Peyer's patch (tissue), 4 donors: ENCODE data around the gene CAB39L. TPM values are rescaled to one million over a fixed set of nuclear protein-coding genes. Genes with fewer than 3 reads are reported as not detected.

Experiments
- DNase-seq, 3 donors: peaks; one replicate each; pipeline ENCODE4 v3.0.0-alpha.2; 2017 to 2019
- H3K27ac ChIP-seq, 4 donors: fragments of 200-600 bp; sonication (generic); one replicate each; pipeline ENCODE4 v1.5.1; 2016 to 2019
- H3K27me3 ChIP-seq, 2 donors: fragments of 200-600 bp; sonication (generic); one replicate each; pipeline ENCODE4 v1.5.1; 2019
- H3K36me3 ChIP-seq, 3 donors: fragments of 200-600 bp; sonication (generic); one replicate each; pipeline ENCODE4 v1.5.1; 2016 to 2019
- H3K4me1 ChIP-seq, 4 donors: fragments of 200-600 bp; sonication (generic); one replicate each; pipeline ENCODE4 v1.5.1; 2016 to 2019
- H3K4me3 ChIP-seq, 4 donors: fragments of 200-600 bp; sonication (generic); 1 replicate in 3 of 4; 2 replicates in 1 of 4; pipeline ENCODE4 v1.5.1; 2016 to 2019; ENCODE audit warnings: mild to moderate bottlenecking in 1 of 4
- H3K9me3 ChIP-seq, 4 donors: fragments of 200-600 bp; sonication (generic); one replicate each; pipeline ENCODE4 v1.5.1; 2016 to 2019; ENCODE audit warnings: mild to moderate bottlenecking in 1 of 4
- POLR2A ChIP-seq, 2 donors: fragments of 450-650 bp; IDR thresholded peaks; one replicate each; pipeline ENCODE4 v1.5.1; 2017; ENCODE audit warnings: antibody characterized with exemption in 2 of 2, mild to moderate bottlenecking in 2 of 2, moderate library complexity in 2 of 2
- total RNA-seq, 4 donors: library from RNA; depleted of rRNA; stranded (reverse); fragments of >200 nt; gene quantifications; one replicate each; pipeline ENCODE4 v1.1.0, GENCODE V29; 2016
- TF ChIP-seq, protein P1 (sequence below), 6 experiments: fragments of 450-650 bp in 4 of 6; fragments of 200-600 bp in 2 of 6; sonication (generic) in 1 of 6; IDR thresholded peaks; one replicate each; pipeline ENCODE4 v1.5.1; 2017 to 2019; ENCODE audit warnings: antibody characterized with exemption in 6 of 6, mild to moderate bottlenecking in 3 of 6, moderate library complexity in 1 of 6

CAB39L gene
- total RNA-seq = 10 to 100 TPM in 2 of 4 donors, 1 to 10 TPM in 2; 8.3 to 28.9 (median 11.6) TPM

DNA sequence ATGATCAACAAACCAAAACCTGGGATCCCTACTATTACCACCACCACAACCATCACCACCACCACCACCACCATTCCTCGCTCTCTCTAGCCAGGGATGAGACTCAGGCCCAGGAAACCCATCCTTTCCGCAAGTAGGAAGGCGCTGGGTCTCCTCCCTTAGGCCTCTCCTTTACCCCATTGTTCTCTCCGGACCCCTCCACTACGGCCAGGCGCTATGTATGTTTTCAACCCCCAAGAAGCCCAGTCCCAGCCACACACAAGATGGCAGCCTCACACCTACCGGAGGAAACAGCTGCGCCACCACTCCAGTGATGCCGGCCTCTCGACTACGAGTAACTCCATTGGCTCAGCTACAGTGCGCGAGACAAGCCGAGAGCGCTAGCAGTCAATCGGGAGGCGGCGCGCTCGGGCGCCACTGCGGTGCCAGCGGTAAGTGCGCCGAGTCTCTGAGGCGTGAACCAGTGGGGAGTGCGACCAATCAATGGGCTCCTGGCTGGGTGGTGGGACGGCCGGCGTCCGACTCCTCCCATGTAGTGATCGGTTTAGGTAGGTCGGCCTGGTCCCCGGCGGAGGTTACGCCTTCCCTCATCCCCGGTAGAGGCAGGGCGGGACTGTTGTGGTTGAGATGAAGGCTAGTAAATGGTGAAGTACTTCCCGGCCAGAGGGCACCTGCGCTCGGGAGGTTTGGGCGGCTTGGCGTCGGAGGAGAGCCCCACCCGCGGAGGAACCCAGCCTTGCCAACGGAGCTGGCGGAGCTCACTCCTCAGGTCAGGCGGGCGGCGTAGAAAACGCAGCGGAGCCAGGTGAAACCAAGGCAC lies at the start of gene CAB39L, which contains the start of gene SETDB2:
TSS of gene CAB39L (minus strand) at position 361 of the 820 bp plus-strand sequence. CDS start 61,154 bp downstream, outside the sequence.
TSS of gene SETDB2 (plus strand) at position 571 of the 820 bp plus-strand sequence. CDS start 7,620 bp downstream, outside the sequence.
- peak; percentile 98 to 100 (median 100) for DNase-seq
- TF ChIP-seq, protein P1, sequence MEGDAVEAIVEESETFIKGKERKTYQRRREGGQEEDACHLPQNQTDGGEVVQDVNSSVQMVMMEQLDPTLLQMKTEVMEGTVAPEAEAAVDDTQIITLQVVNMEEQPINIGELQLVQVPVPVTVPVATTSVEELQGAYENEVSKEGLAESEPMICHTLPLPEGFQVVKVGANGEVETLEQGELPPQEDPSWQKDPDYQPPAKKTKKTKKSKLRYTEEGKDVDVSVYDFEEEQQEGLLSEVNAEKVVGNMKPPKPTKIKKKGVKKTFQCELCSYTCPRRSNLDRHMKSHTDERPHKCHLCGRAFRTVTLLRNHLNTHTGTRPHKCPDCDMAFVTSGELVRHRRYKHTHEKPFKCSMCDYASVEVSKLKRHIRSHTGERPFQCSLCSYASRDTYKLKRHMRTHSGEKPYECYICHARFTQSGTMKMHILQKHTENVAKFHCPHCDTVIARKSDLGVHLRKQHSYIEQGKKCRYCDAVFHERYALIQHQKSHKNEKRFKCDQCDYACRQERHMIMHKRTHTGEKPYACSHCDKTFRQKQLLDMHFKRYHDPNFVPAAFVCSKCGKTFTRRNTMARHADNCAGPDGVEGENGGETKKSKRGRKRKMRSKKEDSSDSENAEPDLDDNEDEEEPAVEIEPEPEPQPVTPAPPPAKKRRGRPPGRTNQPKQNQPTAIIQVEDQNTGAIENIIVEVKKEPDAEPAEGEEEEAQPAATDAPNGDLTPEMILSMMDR (IDR thresholded peaks at IDR 0.05) = peak in 5 of 6 experiments; percentile 16 to 63 (median 59)
- TF ChIP-seq POLR2A (IDR thresholded peaks at IDR 0.05) = peak; percentile 83 to 92
- no peaks in the 10 kb centered on the region for H3K27me3 ChIP-seq
- peaks cover 0 to 10% (median 2%) of the 10 kb centered on the region in 4 donors for H3K4me1 ChIP-seq
- no peaks in the 10 kb centered on the region for H3K9me3 ChIP-seq
- no peaks in the 10 kb centered on the region for H3K36me3 ChIP-seq
- H3K4me3 ChIP-seq = peak within 1 kb of the TSS; percentile 51 to 86 (median 78)
- peak within 1 kb of the TSS; percentile 83 to 97 (median 96) for H3K27ac ChIP-seq

DNA sequence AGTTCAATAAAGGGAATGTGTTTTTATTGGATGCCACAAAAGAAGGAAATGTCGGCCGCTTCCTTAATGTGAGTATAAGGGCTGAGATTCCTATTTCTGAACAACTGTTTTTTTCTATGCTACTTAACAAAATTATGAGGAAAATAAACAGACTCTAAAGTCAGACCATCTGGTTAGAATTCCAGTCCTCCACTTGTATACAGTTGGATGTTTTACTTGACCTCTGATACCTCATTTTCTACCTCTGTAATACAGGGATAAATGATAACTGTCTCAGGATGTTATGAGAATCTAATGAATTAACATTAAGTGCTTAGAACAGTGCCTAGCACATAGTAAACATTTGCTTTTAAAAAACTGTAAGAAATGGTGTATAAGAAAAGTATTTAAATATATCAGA lies 44.7 kb upstream of the CAB39L start:
- H3K9me3 ChIP-seq = no peaks in the 10 kb centered on the region
- no peaks in the 10 kb centered on the region for H3K27me3 ChIP-seq
- peaks cover 0 to 25% (median 0%) of the 10 kb centered on the region in 3 donors for H3K36me3 ChIP-seq
- H3K4me1 ChIP-seq = no peaks in the 10 kb centered on the region
- DNase-seq = no peak
- no peak overlapping the region for H3K27ac ChIP-seq
- no peak for TF ChIP-seq POLR2A (IDR thresholded peaks at IDR 0.05)
- TF ChIP-seq, protein P1 (IDR thresholded peaks at IDR 0.05) = no peak
- H3K4me3 ChIP-seq = no peak overlapping the region

DNA sequence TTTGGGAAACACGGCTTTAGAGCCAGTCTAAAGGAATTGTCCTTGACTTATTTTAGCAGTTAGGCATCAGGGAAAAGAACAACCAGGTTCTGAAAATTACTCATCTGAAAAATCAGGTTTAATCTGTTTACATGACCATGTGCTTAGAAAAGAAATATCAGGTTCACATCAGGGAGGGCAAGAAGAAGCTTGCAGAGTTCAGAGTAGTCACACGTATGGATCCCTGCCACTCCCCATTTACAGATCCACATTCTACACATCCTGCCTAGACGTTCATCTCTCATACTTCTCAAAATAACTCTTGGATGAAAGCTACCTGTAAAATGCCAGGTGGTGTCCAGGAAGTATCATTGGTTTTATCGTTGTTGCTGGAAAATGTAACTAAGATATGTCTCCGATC lies 37.9 kb upstream of the CAB39L start:
- no peaks in the 10 kb centered on the region for H3K27me3 ChIP-seq
- no peak for DNase-seq
- no peaks in the 10 kb centered on the region for H3K9me3 ChIP-seq
- H3K4me1 ChIP-seq = no peaks in the 10 kb centered on the region
- TF ChIP-seq, protein P1 (IDR thresholded peaks at IDR 0.05) = no peak
- no peak for TF ChIP-seq POLR2A (IDR thresholded peaks at IDR 0.05)
- no peak overlapping the region for H3K27ac ChIP-seq
- no peak overlapping the region for H3K4me3 ChIP-seq
- H3K36me3 ChIP-seq = peaks cover 0 to 47% (median 2%) of the 10 kb centered on the region in 3 donors

DNA sequence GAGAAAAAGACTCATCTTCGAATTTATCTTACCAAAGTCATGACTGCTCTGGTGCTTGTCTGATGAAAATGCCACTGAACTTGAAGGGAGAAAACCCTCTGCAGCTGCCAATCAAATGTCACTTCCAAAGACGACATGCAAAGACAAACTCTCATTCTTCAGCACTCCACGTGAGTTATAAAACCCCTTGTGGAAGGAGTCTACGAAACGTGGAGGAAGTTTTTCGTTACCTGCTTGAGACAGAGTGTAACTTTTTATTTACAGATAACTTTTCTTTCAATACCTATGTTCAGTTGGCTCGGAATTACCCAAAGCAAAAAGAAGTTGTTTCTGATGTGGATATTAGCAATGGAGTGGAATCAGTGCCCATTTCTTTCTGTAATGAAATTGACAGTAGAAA lies 32.7 kb upstream of the CAB39L start:
- H3K27me3 ChIP-seq = no peaks in the 10 kb centered on the region
- H3K9me3 ChIP-seq = no peaks in the 10 kb centered on the region
- H3K4me1 ChIP-seq = no peaks in the 10 kb centered on the region
- no peak overlapping the region for H3K27ac ChIP-seq
- no peak for TF ChIP-seq POLR2A (IDR thresholded peaks at IDR 0.05)
- TF ChIP-seq, protein P1 (IDR thresholded peaks at IDR 0.05) = no peak
- H3K36me3 ChIP-seq = peaks cover 0 to 72% (median 2%) of the 10 kb centered on the region in 3 donors
- no peak overlapping the region for H3K4me3 ChIP-seq
- no peak for DNase-seq

DNA sequence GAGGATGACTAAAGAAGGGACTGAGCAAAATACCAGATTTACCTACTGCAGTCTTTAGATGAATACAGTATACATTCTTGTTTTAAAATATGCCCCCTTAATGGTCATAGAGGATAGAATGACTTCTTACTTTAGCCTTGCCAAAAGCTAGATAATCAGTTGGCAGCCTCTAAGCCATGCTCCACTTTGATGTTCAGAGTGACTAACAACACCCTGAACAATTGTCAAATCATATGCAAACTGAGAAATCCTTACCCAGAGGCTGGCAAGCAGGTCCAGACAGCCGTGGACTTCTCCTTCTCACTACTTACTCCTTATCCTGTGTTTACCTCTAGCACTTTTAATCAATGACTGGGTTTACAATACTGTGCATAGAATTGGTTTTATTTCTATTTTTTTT lies 28.3 kb upstream of the CAB39L start:
- Histone ChIP-seq H3K36me3 (peaks cover 0 to 55% (median under 1%) of the 10 kb centered on the region in 3 donors), H3K27ac (no peak overlapping the region), H3K27me3 (no peaks in the 10 kb centered on the region), H3K4me1 (no peaks in the 10 kb centered on the region), H3K4me3 (no peak overlapping the region), H3K9me3 (no peaks in the 10 kb centered on the region)
- DNase-seq = no peak
- no peak for TF ChIP-seq POLR2A (IDR thresholded peaks at IDR 0.05)
- TF ChIP-seq, protein P1 (IDR thresholded peaks at IDR 0.05) = no peak
